SIG-M5 treated with dmso at 0.1 percent for 504 hours (cell line): Measurements from ENCODE around the gene TMEM258.

Experiments used
- DNase-seq: peaks from one replicate; lab custom pipeline; 2025; ENCODE audit not compliant: unreplicated experiment; lab: John Stamatoyannopoulos, UW

TMEM258 gene

DNA sequence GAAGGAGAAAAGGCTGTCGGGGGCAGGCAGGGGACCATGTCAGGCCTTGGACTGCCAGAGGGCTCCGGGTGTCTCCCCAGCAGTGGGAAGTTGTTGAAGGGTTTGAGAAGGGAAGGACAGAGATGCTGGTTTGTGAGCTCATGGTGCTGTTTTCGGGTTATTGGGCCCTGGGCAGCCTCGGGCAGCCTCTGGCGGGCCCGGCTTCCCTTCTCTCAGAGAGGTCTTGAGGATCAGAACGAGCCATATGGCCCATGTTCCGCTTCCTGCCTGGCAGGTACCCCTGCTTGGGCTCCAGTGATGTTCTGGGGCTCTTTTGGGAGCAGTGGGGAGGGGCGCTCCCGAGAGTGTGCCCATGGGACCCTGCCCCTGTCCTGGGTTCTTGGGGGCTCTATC, 30.2 kb downstream of the TMEM258 start:
- DNase-seq = no peak

GRCh38 chr11:61761440-61762222, 30.8 kb downstream of the TMEM258 start:
- DNase-seq = no peak

DNA sequence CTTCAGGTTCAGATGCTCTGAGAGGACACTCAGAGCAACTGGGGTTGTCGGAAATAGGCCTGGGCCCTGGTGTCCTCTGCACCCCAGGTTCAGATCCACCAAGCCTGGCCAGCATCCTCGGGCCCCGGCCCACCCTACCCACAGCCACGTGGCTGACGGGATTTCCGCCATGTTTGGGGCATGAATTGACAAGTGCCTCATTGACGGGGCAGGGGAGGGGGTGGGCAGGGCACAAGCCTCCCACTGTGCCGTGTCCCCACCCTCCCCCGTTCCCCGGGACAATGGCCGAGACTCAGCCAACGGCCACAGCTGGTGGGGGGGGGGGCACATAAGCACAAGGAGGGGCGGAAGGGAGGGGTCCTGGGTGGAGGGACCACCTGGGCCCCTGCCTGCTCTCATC, 31.5 kb downstream of the TMEM258 start:
- DNase-seq = no peak

GRCh38 chr11:61757213-61757862, 35.1 kb downstream of the TMEM258 start:
- no peak for DNase-seq

DNA sequence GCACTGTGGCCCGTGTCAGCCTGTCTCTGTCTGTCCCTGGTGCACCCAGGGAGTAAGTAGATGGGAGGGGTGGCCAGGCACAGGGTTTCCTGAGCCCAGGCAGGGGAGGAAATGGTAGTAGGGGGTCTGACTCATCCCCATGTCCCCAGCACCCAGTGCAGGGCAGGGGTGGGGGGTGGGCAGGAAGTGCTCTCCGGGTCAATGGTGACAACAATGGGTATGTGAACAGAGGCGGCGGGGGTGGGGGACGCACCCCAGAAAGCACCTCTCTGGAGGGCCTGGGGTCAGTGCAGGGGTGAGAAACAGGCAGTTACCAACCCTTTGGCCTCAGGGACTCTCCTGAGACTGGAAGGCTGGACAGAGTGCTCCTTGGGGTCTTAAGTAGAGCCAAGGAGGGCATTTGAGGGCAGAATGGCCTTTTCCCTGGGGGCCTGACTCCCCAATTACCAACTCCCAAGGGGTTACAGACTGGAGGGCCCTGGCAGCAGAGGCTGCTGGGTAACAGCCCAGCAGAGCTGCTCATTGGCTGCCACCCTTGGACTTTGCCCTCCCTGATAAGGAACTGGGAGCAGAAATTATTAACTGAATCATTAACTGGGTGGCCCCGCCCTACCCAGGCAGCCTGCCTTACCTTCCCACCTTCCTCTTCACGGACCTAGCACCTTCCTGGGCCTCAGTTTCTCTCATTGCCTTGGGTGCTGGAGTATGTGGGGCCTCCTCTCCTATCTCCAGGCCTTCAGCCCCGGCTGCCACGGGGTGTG, 35.8 kb downstream of the TMEM258 start:
- peak; percentile 31 for DNase-seq

- no peak for DNase-seq
Observed at GRCh38 chr11:61756147-61756451, 36.3 kb downstream of the TMEM258 start.

DNA sequence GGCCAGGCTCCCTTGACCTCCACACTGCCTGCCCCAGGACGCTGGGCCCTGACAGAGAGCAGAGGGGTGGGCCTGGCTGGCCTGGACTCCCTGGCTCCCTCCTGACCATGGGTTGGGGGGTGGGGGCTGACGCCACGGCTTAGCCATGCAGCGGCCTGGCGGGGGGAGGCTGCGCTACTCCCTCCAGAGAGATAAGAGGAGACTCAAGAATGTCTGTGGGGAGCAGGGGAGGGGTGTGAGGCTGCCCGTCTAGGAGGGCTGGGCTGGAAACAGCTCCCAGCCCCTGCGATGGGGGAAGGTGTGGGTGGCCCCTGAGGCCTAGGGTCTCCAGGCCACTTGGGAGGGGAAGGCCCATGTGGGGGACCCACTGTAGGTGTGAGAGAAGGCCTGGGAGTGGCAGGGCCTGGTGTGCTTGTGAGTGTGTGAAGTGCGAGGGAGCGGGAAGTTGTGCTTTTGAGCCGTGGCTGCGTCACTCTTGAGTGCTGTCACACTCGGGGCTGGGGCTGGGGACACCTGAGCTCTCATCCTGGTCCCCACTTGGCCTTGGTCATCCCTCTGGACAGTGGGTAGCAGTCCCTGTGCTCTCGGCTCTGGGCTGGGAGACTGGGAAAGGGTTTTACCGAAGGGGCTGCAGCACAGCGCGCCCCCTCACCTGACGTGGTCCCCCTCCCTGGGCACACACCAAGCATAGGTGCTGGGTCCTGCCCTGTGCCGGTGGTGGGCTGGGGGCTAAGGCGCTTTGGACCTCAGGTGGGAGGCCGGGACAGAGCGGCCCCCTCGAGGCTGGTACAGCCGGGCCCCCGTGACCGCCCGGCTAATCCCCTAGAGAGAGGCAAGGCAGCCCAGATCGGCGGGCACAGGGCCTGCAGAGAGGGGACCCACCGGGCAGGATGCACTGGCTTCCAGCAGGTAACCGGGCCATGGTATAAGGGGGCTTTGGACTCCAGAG, 37.6 kb downstream of the TMEM258 start:
- no peak for DNase-seq

- DNase-seq = no peak
Observed at GRCh38 chr11:61753672-61754071, 38.7 kb downstream of the TMEM258 start.

- no peak for DNase-seq
Observed at GRCh38 chr11:61752925-61753521, 39.4 kb downstream of the TMEM258 start.

GRCh38 chr11:61752117-61752924, 40.1 kb downstream of the TMEM258 start, which contains the start of gene MYRF:
Gene MYRF, plus strand, starts transcription at chr11:61752636. Its CDS starts 109 bp downstream, at chr11:61752745.
- no peak for DNase-seq

DNA sequence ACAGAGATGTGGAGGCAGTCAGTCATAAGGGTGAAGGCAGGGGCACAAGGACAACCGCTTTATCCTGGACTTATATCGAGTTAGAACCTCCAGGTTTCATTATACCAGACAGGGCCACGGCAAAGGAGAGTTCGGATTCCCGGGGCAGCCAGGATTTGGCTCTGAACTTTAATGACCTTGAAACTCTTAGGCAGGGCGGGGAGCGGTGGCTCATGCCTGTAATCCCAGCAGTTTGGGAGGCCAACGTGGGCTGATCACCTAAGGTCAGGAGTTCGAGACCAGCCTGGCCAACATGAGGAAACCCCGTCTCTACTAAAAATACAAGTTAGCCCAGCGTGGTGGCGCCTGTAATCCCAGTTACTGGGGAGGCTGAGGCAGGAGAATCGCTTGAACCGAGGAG, 41.0 kb downstream of the TMEM258 start:
- no peak for DNase-seq

DNA sequence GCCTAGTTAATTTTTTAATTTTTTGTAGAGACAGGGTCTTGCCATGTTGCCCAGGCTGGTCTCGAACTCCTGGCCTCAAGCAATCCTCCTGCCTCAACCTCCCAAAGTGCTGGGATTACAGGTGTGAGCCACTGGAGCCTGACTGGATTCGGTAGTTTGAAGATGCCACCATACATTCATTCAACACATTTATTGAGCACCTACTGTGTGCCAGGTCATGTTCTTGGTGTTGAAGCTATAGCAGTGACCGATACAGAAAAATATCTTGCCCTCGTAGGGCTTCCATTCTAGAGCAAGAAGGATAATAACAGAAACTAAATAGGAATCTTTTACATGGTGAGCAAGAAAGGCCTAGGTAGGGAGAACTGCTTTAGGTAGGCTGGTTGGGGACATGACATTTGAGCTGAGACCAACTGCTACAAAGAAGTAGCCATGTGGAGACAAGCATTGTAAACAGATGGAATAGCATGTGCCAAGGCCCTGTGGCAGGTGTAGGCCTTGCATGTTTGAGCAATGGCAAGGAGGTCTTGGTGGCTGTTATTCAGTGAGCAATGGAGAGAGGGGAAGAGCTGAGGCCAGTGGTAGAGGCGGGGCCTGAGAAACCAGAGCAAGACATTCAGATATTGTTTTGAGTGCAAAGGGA, 41.6 kb downstream of the TMEM258 start:
- DNase-seq = no peak

- no peak for DNase-seq
Observed at GRCh38 chr11:61749591-61750217, 42.7 kb downstream of the TMEM258 start.

GRCh38 chr11:61747967-61748285, 44.5 kb downstream of the TMEM258 start:
- DNase-seq = no peak

- peak; percentile 35 for DNase-seq
Observed at GRCh38 chr11:61747192-61747966, 45.0 kb downstream of the TMEM258 start.

GRCh38 chr11:61746442-61747191, 45.8 kb downstream of the TMEM258 start:
- no peak for DNase-seq

GRCh38 chr11:61745781-61746441, 46.5 kb downstream of the TMEM258 start:
- no peak for DNase-seq
